IPS-11a (cell line): ENCODE data around the gene C8G.

Source experiments
- H3K4me3 ChIP-seq: one replicate; pipeline ENCODE4 v1.5.1; 2013; ENCODE audit warnings: low read depth, low read length, control low read depth

C8G gene

GRCh38 chr9:136980669-136981478 is 35.8 kb downstream of the C8G start:
- H3K4me3 ChIP-seq = no peak overlapping the region

- no peak overlapping the region for H3K4me3 ChIP-seq
These were observed 36.7 kb downstream of the C8G start for GRCh38 chr9:136981588-136982231.

GRCh38 chr9:136982232-136983051 is 37.4 kb downstream of the C8G start, which contains the start of gene LCNL1:
TSS of gene LCNL1 (plus strand) at chr9:136982993. CDS start at chr9:136983587, 594 bp downstream.
- H3K4me3 ChIP-seq = no peak within 1 kb of the TSS

- no peak overlapping the region for H3K4me3 ChIP-seq
These were observed 38.1 kb downstream of the C8G start for GRCh38 chr9:136983167-136983566.

- no peak overlapping the region for H3K4me3 ChIP-seq
These were observed 38.7 kb downstream of the C8G start for GRCh38 chr9:136983656-136984314.

GRCh38 chr9:136984464-136985026 is 39.5 kb downstream of the C8G start:
- no peak overlapping the region for H3K4me3 ChIP-seq

- H3K4me3 ChIP-seq = peak overlapping the region; percentile 24
These were observed 40.1 kb downstream of the C8G start for GRCh38 chr9:136985027-136985602.

- no peak overlapping the region for H3K4me3 ChIP-seq
These were observed 40.8 kb downstream of the C8G start for GRCh38 chr9:136985853-136986252.

- no peak overlapping the region for H3K4me3 ChIP-seq
These were observed 43.8 kb downstream of the C8G start for GRCh38 chr9:136988872-136989271.

- no peak overlapping the region for H3K4me3 ChIP-seq
These were observed 45.3 kb downstream of the C8G start for GRCh38 chr9:136990242-136990911.

GRCh38 chr9:136991993-136992818 is 47.2 kb downstream of the C8G start, which contains the start of gene PAXX:
TSS of gene PAXX (plus strand) at chr9:136992422. CDS start at chr9:136992444, 22 bp downstream.
- peak within 1 kb of the TSS; percentile 69 for H3K4me3 ChIP-seq

GRCh38 chr9:136992819-136993369 is 47.9 kb downstream of the C8G start:
- H3K4me3 ChIP-seq = peak overlapping the region; percentile 69

GRCh38 chr9:136994180-136994887 is 49.3 kb downstream of the C8G start:
- no peak overlapping the region for H3K4me3 ChIP-seq

- H3K4me3 ChIP-seq = no peak overlapping the region
These were observed 49.8 kb downstream of the C8G start for GRCh38 chr9:136994888-136995230.

GRCh38 chr9:136995362-136995761 is 50.3 kb downstream of the C8G start:
- H3K4me3 ChIP-seq = no peak overlapping the region

- no peak overlapping the region for H3K4me3 ChIP-seq
These were observed 50.8 kb downstream of the C8G start for GRCh38 chr9:136995772-136996311.
